Measurements from ENCODE around the gene ASCC3. TPM values are rescaled to one million over a fixed set of nuclear protein-coding genes. Genes with fewer than 3 reads are reported as not detected.

Gene ASCC3
- total and polyA plus RNA-seq, 4 donors: 12.8 to 32.7 (median 16.4) TPM

DNA sequence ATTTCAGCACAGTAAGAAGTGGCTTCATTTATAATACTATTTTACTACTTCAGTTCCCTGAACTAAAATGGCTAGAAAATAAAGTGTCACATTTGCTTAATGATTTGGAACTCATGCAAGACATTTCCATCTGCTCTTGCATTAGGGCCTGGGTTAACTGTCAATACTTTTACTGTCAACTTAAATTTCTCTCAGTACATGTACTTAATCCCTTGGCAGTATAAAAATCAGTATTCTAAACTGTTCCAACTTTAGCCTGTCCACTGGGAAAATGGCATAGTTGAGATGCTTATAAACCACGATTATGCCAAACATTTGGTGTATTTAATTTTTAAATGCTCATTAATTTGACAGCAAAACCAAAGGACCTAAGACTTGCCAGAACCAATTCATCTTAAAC lies 154.5 kb downstream of the ASCC3 start:
- Histone ChIP-seq H3K36me3 (ENCODE audit: control insufficient read depth in 4 of 4, insufficient read depth in 3 of 4, low read depth in 1 of 4, low read length in 3 of 4) (peaks cover 0 to 2% (median 0%) of the 10 kb centered on the region in 4 donors), H3K9me3 (ENCODE audit: control insufficient read depth in 4 of 4, low read length in 3 of 4) (no peaks in the 10 kb centered on the region), H3K9ac (ENCODE audit: low read depth in 1 of 2, low read length in 2 of 2) (no peak overlapping the region), H3K4me3 (ENCODE audit: low read depth in 1 of 3, low read length in 3 of 3) (no peak overlapping the region), H3K27ac (ENCODE audit: low read depth in 1 of 2, low read length in 2 of 2) (no peak overlapping the region), H3K27me3 (ENCODE audit: control insufficient read depth in 4 of 4, insufficient read depth in 4 of 4, low read length in 3 of 4) (no peaks in the 10 kb centered on the region), H3K4me1 (ENCODE audit: control insufficient read depth in 4 of 4, insufficient read depth in 4 of 4, low read length in 3 of 4) (no peaks in the 10 kb centered on the region)
- no peak for DNase-seq (ENCODE audit: low spot score)
- WGBS: 90% methylated on average over 1 of the region's 1 CpG
- TF ChIP-seq HNF4G (IDR thresholded peaks at IDR 0.05): no peak

GRCh38 chr6:100724696-100725095 lies 156.4 kb downstream of the ASCC3 start:
- H3K27ac ChIP-seq (ENCODE audit: low read depth in 1 of 2, low read length in 2 of 2): no peak overlapping the region
- no peak overlapping the region for H3K4me3 ChIP-seq (ENCODE audit: low read depth in 1 of 3, low read length in 3 of 3)
- no peaks in the 10 kb centered on the region for H3K27me3 ChIP-seq (ENCODE audit: control insufficient read depth in 4 of 4, insufficient read depth in 4 of 4, low read length in 3 of 4)
- no peak for TF ChIP-seq RXRA (IDR thresholded peaks at IDR 0.05)
- TF ChIP-seq FOXA2 (IDR thresholded peaks at IDR 0.05): no peak
- no peak for TF ChIP-seq HNF4A (conservative IDR thresholded peaks at IDR 0.05)
- no peak for TF ChIP-seq GABPA (IDR thresholded peaks at IDR 0.05 in 1 of 2, conservative IDR thresholded peaks at IDR 0.05 in 1 of 2)
- TF ChIP-seq JUND (IDR thresholded peaks at IDR 0.05): no peak
- TF ChIP-seq YY1 (IDR thresholded peaks at IDR 0.05): no peak
- no peak for TF ChIP-seq RAD21 (IDR thresholded peaks at IDR 0.05)
- TF ChIP-seq, protein P1, sequence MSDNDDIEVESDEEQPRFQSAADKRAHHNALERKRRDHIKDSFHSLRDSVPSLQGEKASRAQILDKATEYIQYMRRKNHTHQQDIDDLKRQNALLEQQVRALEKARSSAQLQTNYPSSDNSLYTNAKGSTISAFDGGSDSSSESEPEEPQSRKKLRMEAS (IDR thresholded peaks at IDR 0.05): no peak
- TF ChIP-seq CTCF (IDR thresholded peaks at IDR 0.05; ENCODE audit: low read depth, low read length, missing input control): no peak
- TF ChIP-seq HNF4G (IDR thresholded peaks at IDR 0.05): no peak
- no peak for TF ChIP-seq FOXA1 (IDR thresholded peaks at IDR 0.05)
- no peak for TF ChIP-seq SP1 (IDR thresholded peaks at IDR 0.05)
- TF ChIP-seq ATF3 (IDR thresholded peaks at IDR 0.05): no peak
- no peak for TF ChIP-seq TAF1 (conservative IDR thresholded peaks at IDR 0.05)
- H3K9me3 ChIP-seq (ENCODE audit: control insufficient read depth in 4 of 4, low read length in 3 of 4): no peaks in the 10 kb centered on the region
- H3K36me3 ChIP-seq (ENCODE audit: control insufficient read depth in 4 of 4, insufficient read depth in 3 of 4, low read depth in 1 of 4, low read length in 3 of 4): peaks cover 0 to 2% (median 0%) of the 10 kb centered on the region in 4 donors
- no peak for DNase-seq (ENCODE audit: low spot score)
- no peak overlapping the region for H3K9ac ChIP-seq (ENCODE audit: low read depth in 1 of 2, low read length in 2 of 2)
- peaks cover 0 to 5% (median 0%) of the 10 kb centered on the region in 4 donors for H3K4me1 ChIP-seq (ENCODE audit: control insufficient read depth in 4 of 4, insufficient read depth in 4 of 4, low read length in 3 of 4)
- WGBS: 91% methylated on average over 5 of the region's 5 CpGs

DNA sequence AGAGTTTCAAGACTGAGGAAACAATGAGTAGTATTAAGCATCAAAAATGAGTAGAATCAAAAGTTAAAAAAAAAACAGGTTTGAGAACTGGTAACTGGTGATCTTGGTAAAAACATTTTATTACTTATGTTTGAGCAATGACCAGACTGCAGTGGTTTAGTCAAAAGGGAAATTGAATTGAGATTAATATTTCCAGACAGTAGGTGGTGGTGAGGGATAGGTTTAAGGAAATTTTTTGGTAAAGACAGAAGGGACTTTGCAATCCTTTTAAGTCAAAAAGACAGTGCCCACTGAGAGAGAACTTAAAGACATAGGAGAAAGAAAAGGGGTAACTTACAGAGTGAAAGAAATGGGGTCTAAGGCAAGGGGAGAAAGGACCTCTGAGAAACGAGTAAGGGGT lies 156.9 kb downstream of the ASCC3 start:
- WGBS: 88% methylated on average over 1 of the region's 1 CpG
- Histone ChIP-seq H3K27ac (ENCODE audit: low read depth in 1 of 2, low read length in 2 of 2) (no peak overlapping the region), H3K27me3 (ENCODE audit: control insufficient read depth in 4 of 4, insufficient read depth in 4 of 4, low read length in 3 of 4) (no peaks in the 10 kb centered on the region), H3K4me3 (ENCODE audit: low read depth in 1 of 3, low read length in 3 of 3) (no peak overlapping the region), H3K9ac (ENCODE audit: low read depth in 1 of 2, low read length in 2 of 2) (no peak overlapping the region), H3K36me3 (ENCODE audit: control insufficient read depth in 4 of 4, insufficient read depth in 3 of 4, low read depth in 1 of 4, low read length in 3 of 4) (peaks cover 0 to 2% (median 0%) of the 10 kb centered on the region in 4 donors), H3K4me1 (ENCODE audit: control insufficient read depth in 4 of 4, insufficient read depth in 4 of 4, low read length in 3 of 4) (peaks cover 0 to 5% (median 0%) of the 10 kb centered on the region in 4 donors), H3K9me3 (ENCODE audit: control insufficient read depth in 4 of 4, low read length in 3 of 4) (no peaks in the 10 kb centered on the region)
- DNase-seq (ENCODE audit: low spot score): no peak
- no peak for TF ChIP-seq CTCF (IDR thresholded peaks at IDR 0.05; ENCODE audit: low read depth, low read length, missing input control)
- no peak for TF ChIP-seq GABPA (IDR thresholded peaks at IDR 0.05 in 1 of 2, conservative IDR thresholded peaks at IDR 0.05 in 1 of 2)
- no peak for TF ChIP-seq EGR1 (IDR thresholded peaks at IDR 0.05; ENCODE audit: low read depth in 2 of 2)
- TF ChIP-seq, protein P2, sequence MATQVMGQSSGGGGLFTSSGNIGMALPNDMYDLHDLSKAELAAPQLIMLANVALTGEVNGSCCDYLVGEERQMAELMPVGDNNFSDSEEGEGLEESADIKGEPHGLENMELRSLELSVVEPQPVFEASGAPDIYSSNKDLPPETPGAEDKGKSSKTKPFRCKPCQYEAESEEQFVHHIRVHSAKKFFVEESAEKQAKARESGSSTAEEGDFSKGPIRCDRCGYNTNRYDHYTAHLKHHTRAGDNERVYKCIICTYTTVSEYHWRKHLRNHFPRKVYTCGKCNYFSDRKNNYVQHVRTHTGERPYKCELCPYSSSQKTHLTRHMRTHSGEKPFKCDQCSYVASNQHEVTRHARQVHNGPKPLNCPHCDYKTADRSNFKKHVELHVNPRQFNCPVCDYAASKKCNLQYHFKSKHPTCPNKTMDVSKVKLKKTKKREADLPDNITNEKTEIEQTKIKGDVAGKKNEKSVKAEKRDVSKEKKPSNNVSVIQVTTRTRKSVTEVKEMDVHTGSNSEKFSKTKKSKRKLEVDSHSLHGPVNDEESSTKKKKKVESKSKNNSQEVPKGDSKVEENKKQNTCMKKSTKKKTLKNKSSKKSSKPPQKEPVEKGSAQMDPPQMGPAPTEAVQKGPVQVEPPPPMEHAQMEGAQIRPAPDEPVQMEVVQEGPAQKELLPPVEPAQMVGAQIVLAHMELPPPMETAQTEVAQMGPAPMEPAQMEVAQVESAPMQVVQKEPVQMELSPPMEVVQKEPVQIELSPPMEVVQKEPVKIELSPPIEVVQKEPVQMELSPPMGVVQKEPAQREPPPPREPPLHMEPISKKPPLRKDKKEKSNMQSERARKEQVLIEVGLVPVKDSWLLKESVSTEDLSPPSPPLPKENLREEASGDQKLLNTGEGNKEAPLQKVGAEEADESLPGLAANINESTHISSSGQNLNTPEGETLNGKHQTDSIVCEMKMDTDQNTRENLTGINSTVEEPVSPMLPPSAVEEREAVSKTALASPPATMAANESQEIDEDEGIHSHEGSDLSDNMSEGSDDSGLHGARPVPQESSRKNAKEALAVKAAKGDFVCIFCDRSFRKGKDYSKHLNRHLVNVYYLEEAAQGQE (IDR thresholded peaks at IDR 0.05): no peak
- no peak for TF ChIP-seq ATF3 (IDR thresholded peaks at IDR 0.05)
- TF ChIP-seq NR2F2 (IDR thresholded peaks at IDR 0.05): no peak
- no peak for TF ChIP-seq HNF4A (conservative IDR thresholded peaks at IDR 0.05)
- no peak for TF ChIP-seq SP1 (IDR thresholded peaks at IDR 0.05)
- TF ChIP-seq, protein P3, sequence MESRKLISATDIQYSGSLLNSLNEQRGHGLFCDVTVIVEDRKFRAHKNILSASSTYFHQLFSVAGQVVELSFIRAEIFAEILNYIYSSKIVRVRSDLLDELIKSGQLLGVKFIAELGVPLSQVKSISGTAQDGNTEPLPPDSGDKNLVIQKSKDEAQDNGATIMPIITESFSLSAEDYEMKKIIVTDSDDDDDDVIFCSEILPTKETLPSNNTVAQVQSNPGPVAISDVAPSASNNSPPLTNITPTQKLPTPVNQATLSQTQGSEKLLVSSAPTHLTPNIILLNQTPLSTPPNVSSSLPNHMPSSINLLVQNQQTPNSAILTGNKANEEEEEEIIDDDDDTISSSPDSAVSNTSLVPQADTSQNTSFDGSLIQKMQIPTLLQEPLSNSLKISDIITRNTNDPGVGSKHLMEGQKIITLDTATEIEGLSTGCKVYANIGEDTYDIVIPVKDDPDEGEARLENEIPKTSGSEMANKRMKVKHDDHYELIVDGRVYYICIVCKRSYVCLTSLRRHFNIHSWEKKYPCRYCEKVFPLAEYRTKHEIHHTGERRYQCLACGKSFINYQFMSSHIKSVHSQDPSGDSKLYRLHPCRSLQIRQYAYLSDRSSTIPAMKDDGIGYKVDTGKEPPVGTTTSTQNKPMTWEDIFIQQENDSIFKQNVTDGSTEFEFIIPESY (IDR thresholded peaks at IDR 0.05): no peak
- TF ChIP-seq YY1 (IDR thresholded peaks at IDR 0.05): no peak
- TF ChIP-seq HNF4G (IDR thresholded peaks at IDR 0.05): no peak
- no peak for TF ChIP-seq RAD21 (IDR thresholded peaks at IDR 0.05)

Data from liver (tissue), 9 donors.